ENCODE data around the gene GATAD2A.
"Not testable (repeated sequence)": the region's sequence is repeated elsewhere in the genome, so short reads cannot be mapped to it uniquely, and the experiment has no call there.

GATAD2A gene

GRCh38 chr19:19387108-19387507 is 18.4 kb upstream of the GATAD2A start:
- no peak for DNase-seq (ENCODE audit: low read depth in 2 of 2)

- DNase-seq (ENCODE audit: low read depth in 2 of 2) = no peak
Measured at GRCh38 chr19:19388568-19389555, 16.6 kb upstream of the GATAD2A start.

- not testable (repeated sequence) for DNase-seq (ENCODE audit: low read depth in 2 of 2)
Measured at GRCh38 chr19:19389683-19390082, 15.8 kb upstream of the GATAD2A start.

- DNase-seq (ENCODE audit: low read depth in 2 of 2) = not testable (repeated sequence)
Measured at GRCh38 chr19:19394333-19394732, 11.1 kb upstream of the GATAD2A start.

GRCh38 chr19:19399733-19400433 is 5.6 kb upstream of the GATAD2A start:
- no peak for DNase-seq (ENCODE audit: low read depth in 2 of 2)

- no peak for DNase-seq (ENCODE audit: low read depth in 2 of 2)
Measured at GRCh38 chr19:19402656-19403372, 2.7 kb upstream of the GATAD2A start.

GRCh38 chr19:19403373-19403901 is 2.0 kb upstream of the GATAD2A start:
- no peak for DNase-seq (ENCODE audit: low read depth in 2 of 2)

- no peak for DNase-seq (ENCODE audit: low read depth in 2 of 2)
Measured at GRCh38 chr19:19405971-19406877, 749 bp downstream of the GATAD2A start.

- no peak for DNase-seq (ENCODE audit: low read depth in 2 of 2)
Measured at GRCh38 chr19:19406878-19407632, 1.6 kb downstream of the GATAD2A start.

- no peak for DNase-seq (ENCODE audit: low read depth in 2 of 2)
Measured at GRCh38 chr19:19407633-19407930, 2.1 kb downstream of the GATAD2A start.

GRCh38 chr19:19409205-19409604 is 3.7 kb downstream of the GATAD2A start:
- no peak for DNase-seq (ENCODE audit: low read depth in 2 of 2)

GRCh38 chr19:19409631-19410030 is 4.2 kb downstream of the GATAD2A start:
- no peak for DNase-seq (ENCODE audit: low read depth in 2 of 2)

GRCh38 chr19:19410553-19411550 is 5.4 kb downstream of the GATAD2A start:
- DNase-seq (ENCODE audit: low read depth in 2 of 2) = no peak

- DNase-seq (ENCODE audit: low read depth in 2 of 2) = no peak
Measured at GRCh38 chr19:19416280-19416679, 10.8 kb downstream of the GATAD2A start.

GRCh38 chr19:19417046-19417445 is 11.6 kb downstream of the GATAD2A start:
- no peak for DNase-seq (ENCODE audit: low read depth in 2 of 2)

GRCh38 chr19:19417628-19418245 is 12.3 kb downstream of the GATAD2A start:
- DNase-seq (ENCODE audit: low read depth in 2 of 2) = no peak

- DNase-seq (ENCODE audit: low read depth in 2 of 2) = no peak
Measured at GRCh38 chr19:19418555-19419260, 13.2 kb downstream of the GATAD2A start.

Measured in activated CD8-positive, alpha-beta memory T cell treated with anti-CD3 and anti-CD28 coated beads for 4 hours (primary cell).